Gastroesophageal sphincter (tissue), 4 donors: ENCODE results near the gene HSD11B2. TPM values are rescaled to one million over a fixed set of nuclear protein-coding genes. Genes with fewer than 3 reads are reported as not detected.

Source experiments
- ATAC-seq: fragments of 150-250 bp; one replicate; pipeline ENCODE4 v1.9.1; 2016; ENCODE audit warnings: mild to moderate bottlenecking, moderate library complexity
- H3K27ac ChIP-seq, 4 donors: fragments of 200-600 bp; sonication (generic) in 3 of 4; 1 replicate in 3 of 4; 2 replicates in 1 of 4; pipeline ENCODE4 v1.5.1; 2016 to 2019
- H3K27me3 ChIP-seq: fragments of 200-600 bp; sonication (generic); one replicate; pipeline ENCODE4 v1.5.1; 2019
- H3K36me3 ChIP-seq, 2 donors: fragments of 200-600 bp; sonication (generic); one replicate each; pipeline ENCODE4 v1.5.1; 2019; ENCODE audit warnings: control low read depth in 1 of 2
- H3K4me1 ChIP-seq, 3 donors: fragments of 200-600 bp; sonication (generic); 1 replicate in 2 of 3; 2 replicates in 1 of 3; pipeline ENCODE4 v1.5.1; 2016 to 2019; ENCODE audit warnings: control low read depth in 2 of 3
- H3K4me3 ChIP-seq, 2 donors: fragments of 200-600 bp; sonication (generic); one replicate each; pipeline ENCODE4 v1.5.1; 2019; ENCODE audit warnings: mild to moderate bottlenecking in 1 of 2, moderate library complexity in 1 of 2
- H3K9me3 ChIP-seq, 3 donors: fragments of 200-600 bp; sonication (generic); one replicate each; pipeline ENCODE4 v1.5.1; 2017 to 2019; ENCODE audit warnings: control low read depth in 2 of 3
- EP300 ChIP-seq: sonication (generic); formaldehyde crosslinking; IDR thresholded peaks from one replicate; pipeline ENCODE4 v1.6.1; 2017; ENCODE audit warnings: antibody characterized with exemption, mild to moderate bottlenecking
- POLR2A ChIP-seq, 2 donors: fragments of 450-650 bp; IDR thresholded peaks; one replicate each; pipeline ENCODE4 v1.6.1; 2017; ENCODE audit warnings: antibody characterized with exemption in 2 of 2, mild to moderate bottlenecking in 2 of 2, moderate library complexity in 1 of 2
- POLR2AphosphoS5 ChIP-seq: sonication (generic); formaldehyde crosslinking; IDR thresholded peaks from one replicate; pipeline ENCODE4 v1.6.1; 2017; ENCODE audit warnings: antibody characterized with exemption
- WGBS, 2 donors: methylation state at CpG; one replicate each; pipeline ENCODE4 v1.1.5; 2018; ENCODE audit warnings: low coverage in 1 of 2; 5-methylcytosine and 5-hydroxymethylcytosine counted together
- total RNA-seq, 4 donors: library from RNA; depleted of rRNA; stranded (reverse); fragments of >200 nt; gene quantifications; one replicate each; pipeline ENCODE4 v1.1.0, GENCODE V29; 2016
- TF ChIP-seq, protein P1 (sequence below), 4 experiments: fragments of 200-600 bp in 2 of 4; fragments of 450-650 bp in 2 of 4; sonication (generic) in 1 of 4; IDR thresholded peaks; one replicate each; pipeline ENCODE4 v1.5.1; 2017 to 2019; ENCODE audit warnings: antibody characterized with exemption in 4 of 4, mild to moderate bottlenecking in 2 of 4, moderate library complexity in 2 of 4

HSD11B2 gene
- total RNA-seq, 4 donors from 2014 or later = 0.19 to 2.1 (median 0.27) TPM; not detected in 1

DNA sequence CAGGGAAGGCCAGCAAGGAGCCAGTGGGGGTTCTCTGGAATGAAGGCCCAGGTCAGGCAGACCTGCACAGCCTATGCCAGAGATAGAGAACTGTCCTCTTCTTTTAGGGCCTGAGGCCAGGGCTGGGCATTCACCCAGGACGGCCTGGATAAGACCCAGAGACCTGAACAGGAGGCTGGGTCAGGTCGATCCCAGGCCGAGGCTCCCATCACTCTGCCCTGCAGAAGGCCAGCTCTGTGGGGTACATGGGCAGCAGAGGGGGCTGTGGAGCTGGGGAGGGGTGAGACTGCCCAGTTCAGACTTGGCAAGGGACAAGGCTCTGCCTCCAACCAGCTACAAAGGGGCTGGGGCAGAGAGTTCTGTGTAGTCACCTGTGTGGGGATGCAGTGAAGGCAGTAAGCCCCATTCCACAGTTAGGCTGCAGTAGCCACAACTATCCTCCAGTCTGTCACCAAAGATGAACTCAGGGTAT is 14.6 kb downstream of the HSD11B2 start:
- no peak for TF ChIP-seq EP300
- TF ChIP-seq POLR2AphosphoS5 = no peak
- TF ChIP-seq, protein P1, sequence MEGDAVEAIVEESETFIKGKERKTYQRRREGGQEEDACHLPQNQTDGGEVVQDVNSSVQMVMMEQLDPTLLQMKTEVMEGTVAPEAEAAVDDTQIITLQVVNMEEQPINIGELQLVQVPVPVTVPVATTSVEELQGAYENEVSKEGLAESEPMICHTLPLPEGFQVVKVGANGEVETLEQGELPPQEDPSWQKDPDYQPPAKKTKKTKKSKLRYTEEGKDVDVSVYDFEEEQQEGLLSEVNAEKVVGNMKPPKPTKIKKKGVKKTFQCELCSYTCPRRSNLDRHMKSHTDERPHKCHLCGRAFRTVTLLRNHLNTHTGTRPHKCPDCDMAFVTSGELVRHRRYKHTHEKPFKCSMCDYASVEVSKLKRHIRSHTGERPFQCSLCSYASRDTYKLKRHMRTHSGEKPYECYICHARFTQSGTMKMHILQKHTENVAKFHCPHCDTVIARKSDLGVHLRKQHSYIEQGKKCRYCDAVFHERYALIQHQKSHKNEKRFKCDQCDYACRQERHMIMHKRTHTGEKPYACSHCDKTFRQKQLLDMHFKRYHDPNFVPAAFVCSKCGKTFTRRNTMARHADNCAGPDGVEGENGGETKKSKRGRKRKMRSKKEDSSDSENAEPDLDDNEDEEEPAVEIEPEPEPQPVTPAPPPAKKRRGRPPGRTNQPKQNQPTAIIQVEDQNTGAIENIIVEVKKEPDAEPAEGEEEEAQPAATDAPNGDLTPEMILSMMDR (IDR thresholded peaks at IDR 0.05) = no peak
- no peak for TF ChIP-seq POLR2A (IDR thresholded peaks at IDR 0.05)
- Histone ChIP-seq H3K27ac (peak overlapping the region in 1 of 4 donors; percentile 63), H3K4me1 (peaks cover 0 to 98% (median 53%) of the 10 kb centered on the region in 3 donors), H3K36me3 (peaks cover 0 to 78% of the 10 kb centered on the region in 2 donors), H3K27me3 (no peaks in the 10 kb centered on the region), H3K9me3 (no peaks in the 10 kb centered on the region), H3K4me3 (no peak overlapping the region)
- 67% methylated on average over 1 of the region's 3 CpGs; no CpG with 5 or more reads in 1 of the 2 donors for WGBS, 2 donors
- no peak for ATAC-seq

DNA sequence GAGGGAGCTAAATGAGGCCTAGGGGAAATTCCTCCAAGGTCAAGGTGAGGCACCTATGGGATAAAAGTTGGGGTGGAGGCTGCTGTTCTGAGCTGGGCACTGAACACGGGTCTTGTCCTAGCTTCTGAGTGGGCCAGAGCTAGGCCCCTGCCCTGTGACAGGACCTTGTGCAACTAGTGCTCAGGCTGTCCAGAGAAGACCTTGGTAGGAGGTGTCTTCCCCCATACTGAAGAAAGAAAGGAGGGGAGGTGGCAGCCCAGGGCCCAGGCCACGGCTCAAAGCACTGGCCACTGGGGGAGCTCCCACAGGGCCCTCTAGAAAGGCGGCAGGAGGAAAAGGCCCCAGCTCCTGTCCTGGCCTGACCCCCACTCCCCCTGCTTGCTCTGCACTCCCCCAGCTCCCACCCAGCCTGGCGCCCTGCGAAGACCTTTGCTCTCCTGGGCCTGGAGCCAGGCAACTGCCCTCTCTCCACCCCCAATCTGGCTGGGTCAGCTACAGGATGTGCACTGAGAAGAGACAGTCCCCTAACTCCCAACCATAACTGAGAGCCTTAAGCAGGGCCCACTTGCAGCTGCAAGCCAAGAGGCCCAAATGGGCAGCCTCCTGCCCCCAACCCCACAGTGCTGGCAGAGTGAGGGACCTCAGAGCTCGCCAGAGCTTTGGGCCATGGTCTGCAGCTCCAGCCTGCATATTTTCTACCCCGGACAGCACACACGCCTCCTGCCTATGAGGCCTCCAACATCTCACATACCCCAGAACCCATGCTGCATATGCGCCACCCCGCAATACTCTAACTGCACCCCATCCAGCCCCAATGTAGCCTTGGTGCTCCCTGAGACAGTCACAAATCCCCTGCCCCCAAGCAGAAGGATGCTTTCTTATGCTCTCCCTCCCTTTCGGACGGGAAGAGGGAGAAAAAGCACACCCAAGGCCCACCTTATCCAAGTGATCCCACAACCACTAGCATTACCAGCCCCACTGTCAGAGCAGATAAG is 15.3 kb downstream of the HSD11B2 start:
- H3K36me3 ChIP-seq = peaks cover 0 to 78% of the 10 kb centered on the region in 2 donors
- WGBS, 2 donors = 75 to 78% methylated on average over 3 to 8 of the region's 12 CpGs
- no peak overlapping the region for H3K4me3 ChIP-seq
- peaks cover 0 to 98% (median 58%) of the 10 kb centered on the region in 3 donors for H3K4me1 ChIP-seq
- TF ChIP-seq POLR2AphosphoS5 (no peak), EP300 (no peak), POLR2A (IDR thresholded peaks at IDR 0.05) (no peak)
- TF ChIP-seq, protein P1 (IDR thresholded peaks at IDR 0.05) = no peak
- no peak for ATAC-seq
- H3K27me3 ChIP-seq = no peaks in the 10 kb centered on the region
- H3K9me3 ChIP-seq = no peaks in the 10 kb centered on the region
- H3K27ac ChIP-seq = peak overlapping the region in 3 of 4 donors; percentile 34 to 63 (median 51)

GRCh38 chr16:67446968-67447507 is 16.1 kb downstream of the HSD11B2 start:
- Histone ChIP-seq H3K27me3 (no peaks in the 10 kb centered on the region), H3K4me1 (peaks cover 0 to 98% (median 58%) of the 10 kb centered on the region in 3 donors), H3K9me3 (no peaks in the 10 kb centered on the region), H3K4me3 (no peak overlapping the region), H3K36me3 (peaks cover 0 to 79% of the 10 kb centered on the region in 2 donors), H3K27ac (peak overlapping the region in 3 of 4 donors; percentile 34 to 63 (median 51))
- TF ChIP-seq POLR2A (IDR thresholded peaks at IDR 0.05) = no peak
- TF ChIP-seq, protein P1 (IDR thresholded peaks at IDR 0.05) = no peak
- TF ChIP-seq EP300 = no peak
- no peak for TF ChIP-seq POLR2AphosphoS5
- 73 to 84% methylated on average over 3 to 5 of the region's 8 CpGs for WGBS, 2 donors
- ATAC-seq = no peak

GRCh38 chr16:67447508-67448076 is 16.7 kb downstream of the HSD11B2 start:
- TF ChIP-seq POLR2A (IDR thresholded peaks at IDR 0.05) (no peak), EP300 (no peak), POLR2AphosphoS5 (no peak)
- TF ChIP-seq, protein P1 (IDR thresholded peaks at IDR 0.05) = peak in 2 of 4 experiments; percentile 31 to 45
- H3K9me3 ChIP-seq = no peaks in the 10 kb centered on the region
- WGBS, 2 donors = 100% methylated on average over 1 of the region's 6 CpGs; no CpG with 5 or more reads in 1 of the 2 donors
- peaks cover 0 to 98% (median 57%) of the 10 kb centered on the region in 3 donors for H3K4me1 ChIP-seq
- H3K4me3 ChIP-seq = no peak overlapping the region
- ATAC-seq = no peak
- peak overlapping the region in 3 of 4 donors; percentile 34 to 63 (median 51) for H3K27ac ChIP-seq
- H3K36me3 ChIP-seq = peaks cover 0 to 79% of the 10 kb centered on the region in 2 donors
- H3K27me3 ChIP-seq = no peaks in the 10 kb centered on the region
